H1 (cell line): Measurements from ENCODE around the gene SLC16A2. TPM values are rescaled to one million over a fixed set of nuclear protein-coding genes. Genes with fewer than 3 reads are reported as not detected.

Experiments used
- CTCF ChIA-PET: fragments of 300-600 bp; sonication (Branson Sonifier 250); formaldehyde crosslinking; loops from one replicate; lab custom pipeline; 2021; ENCODE audit not compliant: partially characterized antibody; lab: Charles Lee
- POLR2A ChIA-PET: fragments of 300-600 bp; sonication (Branson Sonifier 250); formaldehyde crosslinking; loops from one replicate; lab custom pipeline; 2021; ENCODE audit warnings: inconsistent platforms; ENCODE audit not compliant: partially characterized antibody; lab: Charles Lee
- DNase-seq, 2 experiments: peaks; one replicate each; pipeline versions ENCODE4 v3.0.0 to v3.0.0-alpha.2; 2010 to 2022; ENCODE audit warnings: low spot score in 2 of 2, low read depth in 1 of 2, mixed read lengths in 1 of 2
- FAIRE-seq: peaks from 2 replicates; lab custom pipeline; 2011; peaks lifted over from hg19 to GRCh38; lab: Jason Lieb, UNC
- H2AFZ ChIP-seq: 2 replicates; pipeline ENCODE4 v1.8.1; 2012; ENCODE audit warnings: low read length, inconsistent platforms
- H2AK5ac ChIP-seq: 2 replicates; pipeline ENCODE4 v1.6.1; 2013; ENCODE audit warnings: low read depth, low read length
- H2BK120ac ChIP-seq: replicated peaks from 2 replicates; pipeline ENCODE3; 2013; ENCODE audit warnings: low read depth, low read length, inconsistent platforms
- H2BK12ac ChIP-seq: 2 replicates; pipeline ENCODE4 v1.6.1; 2013; ENCODE audit warnings: low read depth, low read length
- H2BK15ac ChIP-seq: 2 replicates; pipeline ENCODE4 v1.6.1; 2013; ENCODE audit warnings: low read length
- H2BK20ac ChIP-seq: 2 replicates; pipeline ENCODE4 v1.6.1; 2013; ENCODE audit warnings: low read length
- H2BK5ac ChIP-seq: 2 replicates; pipeline ENCODE4 v1.6.1; 2013; ENCODE audit warnings: low read depth, low read length
- H3K14ac ChIP-seq: 2 replicates; pipeline ENCODE4 v1.6.1; 2013; ENCODE audit warnings: inconsistent platforms; ENCODE audit not compliant: insufficient read length
- H3K18ac ChIP-seq: 2 replicates; pipeline ENCODE4 v1.6.1; 2013; ENCODE audit warnings: low read length; ENCODE audit errors: extremely low read depth
- H3K23ac ChIP-seq: 2 replicates; pipeline ENCODE4 v1.6.1; 2013; ENCODE audit warnings: inconsistent platforms; ENCODE audit not compliant: insufficient read length
- H3K23me2 ChIP-seq: 2 replicates; pipeline ENCODE4 v1.6.1; 2013; ENCODE audit warnings: low read depth, low read length
- H3K27ac ChIP-seq: 2 replicates; pipeline ENCODE4 v1.6.1; 2011; ENCODE audit warnings: low read depth, low read length, inconsistent platforms
- H3K27me3 ChIP-seq, 4 experiments: replicated peaks in 1 of 4; 1 replicate in 1 of 4; 2 replicates in 3 of 4; pipeline versions ENCODE4 v1.6.1 to v1.8.1; 2011 to 2013; ENCODE audit warnings: low read length in 3 of 4, mild to moderate bottlenecking in 3 of 4, inconsistent platforms in 2 of 4, mixed read lengths in 2 of 4, moderate library complexity in 1 of 4; ENCODE audit not compliant: control insufficient read depth in 3 of 4, insufficient read depth in 3 of 4; ENCODE audit errors: extremely low read depth in 1 of 4
- H3K36me3 ChIP-seq, 4 experiments: 2 replicates each; pipeline versions ENCODE4 v1.6.1 to v1.8.1; 2011 to 2013; ENCODE audit warnings: mild to moderate bottlenecking in 4 of 4, low read length in 3 of 4, moderate library complexity in 2 of 4, control low read depth in 1 of 4, inconsistent platforms in 1 of 4; ENCODE audit not compliant: insufficient read depth in 4 of 4, control insufficient read depth in 2 of 4
- H3K4ac ChIP-seq: replicated peaks from 2 replicates; pipeline ENCODE3; 2013; ENCODE audit warnings: low read length, low read depth, mixed read lengths, inconsistent platforms; ENCODE audit not compliant: insufficient read length
- H3K4me1 ChIP-seq, 4 experiments: replicated peaks in 1 of 4; 1 replicate in 1 of 4; 2 replicates in 3 of 4; pipeline versions ENCODE4 v1.6.1 to v1.8.1; 2011 to 2013; ENCODE audit warnings: low read length in 3 of 4, inconsistent platforms in 2 of 4, mixed read lengths in 1 of 4; ENCODE audit not compliant: insufficient read depth in 4 of 4, control insufficient read depth in 3 of 4
- H3K4me2 ChIP-seq, 2 experiments: 2 replicates each; pipeline versions ENCODE4 v1.6.1 to v1.8.1; 2011 to 2013; ENCODE audit warnings: low read depth in 2 of 2, low read length in 2 of 2, control low read depth in 1 of 2, inconsistent platforms in 1 of 2, mild to moderate bottlenecking in 1 of 2; ENCODE audit not compliant: insufficient read depth in 1 of 2
- H3K4me3 ChIP-seq, 4 experiments: fragments of 200-600, 300-600 bp in 1 of 4; sonication (generic), shearing (Covaris generic), sonication (Bioruptor Twin) in 1 of 4; 2 replicates each; pipeline versions ENCODE4 v1.5.1 to v1.8.1; 2011 to 2016; ENCODE audit warnings: low read length in 4 of 4, low read depth in 3 of 4, control low read depth in 2 of 4, inconsistent platforms in 2 of 4, mild to moderate bottlenecking in 2 of 4, mixed read lengths in 1 of 4, moderate library complexity in 1 of 4; ENCODE audit not compliant: insufficient read depth in 2 of 4; ENCODE audit errors: extremely low read depth in 1 of 4
- H3K56ac ChIP-seq: replicated peaks from 2 replicates; pipeline ENCODE3; 2013; ENCODE audit warnings: low read depth, mild to moderate bottlenecking, mixed read lengths, low read length, inconsistent platforms; ENCODE audit not compliant: insufficient read length
- H3K79me1 ChIP-seq: 2 replicates; pipeline ENCODE4 v1.6.1; 2013; ENCODE audit warnings: low read depth, low read length, control low read depth
- H3K79me2 ChIP-seq, 2 experiments: 2 replicates each; pipeline versions ENCODE4 v1.6.1 to v1.8.1; 2012 to 2013; ENCODE audit warnings: low read length in 2 of 2, mild to moderate bottlenecking in 2 of 2, inconsistent platforms in 1 of 2; ENCODE audit not compliant: insufficient read depth in 2 of 2, control insufficient read depth in 1 of 2
- H3K9ac ChIP-seq, 4 experiments: replicated peaks in 1 of 4; 1 replicate in 1 of 4; 2 replicates in 3 of 4; pipeline versions ENCODE4 v1.6.1 to v1.8.1; 2011 to 2013; ENCODE audit warnings: low read depth in 3 of 4, low read length in 3 of 4, control low read depth in 2 of 4, mild to moderate bottlenecking in 2 of 4, moderate library complexity in 2 of 4, inconsistent platforms in 1 of 4; ENCODE audit errors: extremely low read depth in 1 of 4
- H3K9me3 ChIP-seq, 2 experiments: 2 replicates each; pipeline versions ENCODE4 v1.6.1 to v1.8.1; 2012 to 2013; ENCODE audit warnings: mild to moderate bottlenecking in 2 of 2, moderate library complexity in 2 of 2, control low read depth in 1 of 2, inconsistent platforms in 1 of 2, low read depth in 1 of 2, low read length in 1 of 2, mixed read lengths in 1 of 2; ENCODE audit not compliant: insufficient read depth in 2 of 2
- H4K20me1 ChIP-seq, 2 experiments: replicated peaks in 1 of 2; 2 replicates each; pipeline versions ENCODE3 to v1.8.1; 2011 to 2013; ENCODE audit warnings: inconsistent platforms in 2 of 2, low read length in 2 of 2, mild to moderate bottlenecking in 1 of 2; ENCODE audit not compliant: insufficient read depth in 2 of 2, control insufficient read depth in 1 of 2
- H4K5ac ChIP-seq: 2 replicates; pipeline ENCODE4 v1.6.1; 2013; ENCODE audit warnings: low read length, low read depth, mixed read lengths, inconsistent platforms; ENCODE audit not compliant: insufficient read length
- H4K8ac ChIP-seq: 2 replicates; pipeline ENCODE4 v1.8.0; 2013; ENCODE audit warnings: mild to moderate bottlenecking, moderate library complexity, low read length, inconsistent platforms; ENCODE audit not compliant: insufficient read depth; ENCODE audit errors: extremely low read depth
- H4K91ac ChIP-seq: replicated peaks from 2 replicates; pipeline ENCODE3; 2013; ENCODE audit warnings: low read length, mixed read lengths, inconsistent platforms; ENCODE audit not compliant: insufficient read length
- E2F6 ChIP-seq: IDR thresholded peaks from 2 replicates; pipeline ENCODE4 v1.6.1; 2012; ENCODE audit warnings: inconsistent platforms
- KDM4A ChIP-seq: IDR thresholded peaks from one replicate; pipeline ENCODE4 v1.7.1; 2012; ENCODE audit warnings: low read depth, mild to moderate bottlenecking, moderate library complexity, low read length, inconsistent platforms; ENCODE audit not compliant: severe bottlenecking
- PHF8 ChIP-seq: fragments of 200-600 bp; sonication (generic); conservative IDR thresholded peaks from 2 replicates; pipeline ENCODE4 v1.7.1; 2012; ENCODE audit warnings: low read depth, mild to moderate bottlenecking, inconsistent platforms, low read length, moderate library complexity
- POLR2A ChIP-seq, 2 experiments: IDR thresholded peaks; 1 replicate in 1 of 2; 2 replicates in 1 of 2; pipeline ENCODE4 v1.6.1; 2011; ENCODE audit warnings: low read depth in 2 of 2, low read length in 2 of 2, mild to moderate bottlenecking in 2 of 2; ENCODE audit errors: control extremely low read depth in 1 of 2
- RAD21 ChIP-seq, 2 experiments: IDR thresholded peaks in 1 of 2; conservative IDR thresholded peaks in 1 of 2; 2 replicates each; pipeline ENCODE4 v1.6.1; 2011; ENCODE audit warnings: low read depth in 2 of 2, low read length in 2 of 2, improper control_type of control experiment in 1 of 2, inconsistent platforms in 1 of 2, mild to moderate bottlenecking in 1 of 2, moderate library complexity in 1 of 2
- RBBP5 ChIP-seq: IDR thresholded peaks from 2 replicates; pipeline ENCODE4 v1.7.1; 2012; ENCODE audit warnings: low read depth, mild to moderate bottlenecking, inconsistent platforms, low read length, moderate library complexity, borderline replicate concordance
- SUZ12 ChIP-seq: fragments of 200-600 bp; sonication (generic); IDR thresholded peaks from 2 replicates; pipeline ENCODE4 v1.6.1; 2012; ENCODE audit warnings: mild to moderate bottlenecking, inconsistent platforms, low read length, moderate library complexity, mixed read lengths
- TAF1 ChIP-seq: IDR thresholded peaks from 2 replicates; pipeline ENCODE4 v1.6.1; 2011; ENCODE audit warnings: mild to moderate bottlenecking, low read depth, low read length
- WGBS, 2 experiments: shearing (Covaris generic) in 1 of 2; methylation state at CpG; one replicate each; pipeline versions ENCODE4 v1.1.6 to v1.1.7; 2013 to 2015; ENCODE audit warnings: low lambda C conversion rate in 2 of 2, mixed read lengths in 2 of 2, inconsistent platforms in 1 of 2, low coverage in 1 of 2, missing lambda C conversion rate in 1 of 2; ENCODE audit not compliant: insufficient replicate concordance in 2 of 2, insufficient coverage in 1 of 2, insufficient read length in 1 of 2; ENCODE audit errors: extremely low coverage in 1 of 2, missing lambda C conversion rate in 1 of 2; 5-methylcytosine and 5-hydroxymethylcytosine counted together
- polyA plus RNA-seq, 7 experiments: library from polyadenylated mRNA; depleted of rRNA in 3 of 7; stranded (reverse) in 5 of 7; unstranded in 2 of 7; fragments of >200 nt in 5 of 7; fragments of 200-250 nt in 2 of 7; gene quantifications; 1 replicate in 5 of 7; 2 replicates in 1 of 7; 4 replicates in 1 of 7; pipeline versions ENCODE4 v1.2.1 to v1.2.3, GENCODE V29; 2011 to 2013; ENCODE audit warnings: missing spikeins in 2 of 7, mixed read lengths in 2 of 7
- total RNA-seq: library from RNA; stranded (reverse); fragmentation: NEBNext Ultra II Directional; extraction: Animal tissue kit (Norgen Biotek cat#: 25700); gene quantifications from 2 replicates; pipeline ENCODE4 v1.2.1, GENCODE V29; 2021

SLC16A2 gene
- total and polyA plus RNA-seq, 2 of the 8 experiments (the other 6 are each of a cell fraction or from before 2014, with no cell fraction given) = 24.4 to 32.2 TPM

GRCh38 chrX:74420196-74421035 lies 877 bp upstream of the SLC16A2 start:
- ChIA-PET POLR2A (interaction anchor here (0.7 to 1.8 kb wide), 4 partner anchors 12 to 126 kb away, joined by 3 to 7 read pairs (median 4); no protein-coding TSS in a partner anchor), CTCF (interaction anchor here (0.6 to 2.1 kb wide), 10 partner anchors 11 to 125 kb away, joined by 3 to 11 read pairs (median 4); no protein-coding TSS in a partner anchor)
- Histone ChIP-seq H3K14ac (peak overlapping the region; percentile 5), H4K8ac (peak overlapping the region; percentile 85; the same call in 1 of the 2 replicates), H3K18ac (peak overlapping the region; percentile 60; the same call in 1 of the 2 replicates), H3K9me3 (no peaks in the 10 kb centered on the region), H2AK5ac (no peak overlapping the region), H3K56ac (no peak overlapping the region), H3K23ac (no peak overlapping the region), H3K23me2 (peaks cover 17% of the 10 kb centered on the region), H2BK12ac (no peak overlapping the region), H3K27ac (no peak overlapping the region; the same call in 1 of the 2 replicates), H3K9ac (peak overlapping the region in 2 of 4 experiments; percentile 43 to 69; a peak in 6 of 7 replicates), H3K79me2 (no peaks in the 10 kb centered on the region), H2BK5ac (0 out of 2 replicates have a peak overlapping the region, but pooled peaks have one; percentile 39), H4K91ac (no peak overlapping the region), H2BK120ac (no peak overlapping the region), H3K27me3 (no peaks in the 10 kb centered on the region; a peak in 1 of 7 replicates), H3K4ac (no peak overlapping the region), H3K4me1 (peaks cover 0 to 8% (median 3%) of the 10 kb centered on the region in 4 experiments; a peak in 4 of 7 replicates), H3K4me3 (peak overlapping the region; percentile 55 to 73 (median 66)), H3K36me3 (no peaks in the 10 kb centered on the region), H3K79me1 (no peaks in the 10 kb centered on the region), H2AFZ (no peak overlapping the region), H4K20me1 (no peaks in the 10 kb centered on the region), H3K4me2 (peak overlapping the region; percentile 88 to 96), H2BK20ac (no peak overlapping the region), H2BK15ac (no peak overlapping the region), H4K5ac (no peak overlapping the region)
- FAIRE-seq = peak; percentile 57
- TF ChIP-seq RBBP5 (no peak), PHF8 (peak; percentile 50), KDM4A (peak; percentile 44), E2F6 (no peak), SUZ12 (0 out of 2 replicates have a peak, but pooled peaks have one; percentile 7), RAD21 (IDR thresholded peaks at IDR 0.05 in 1 of 2, conservative IDR thresholded peaks at IDR 0.05 in 1 of 2; ENCODE audit: low read depth in 2 of 2, low read length in 2 of 2) (peak in 1 of 2 experiments; percentile 10; a peak in 1 of 4 replicates), POLR2A (IDR thresholded peaks at IDR 0.05; ENCODE audit: control extremely low read depth in 1 of 2, low read depth in 2 of 2, low read length in 2 of 2) (peak in 1 of 2 experiments; percentile 50; a peak in 2 of 3 replicates), TAF1 (0 out of 2 replicates have a peak, but pooled peaks have one; percentile 48)
- peak; percentile 33 to 68 for DNase-seq
- 5% methylated on average over 11 of the region's 54 CpGs; no CpG with 5 or more reads in 1 of the 2 experiments for WGBS, 2 experiments
